Coronary artery (tissue), 2 donors: ENCODE data around the gene PPP6R1.

ENCODE experiments used
- DNase-seq: peaks from one replicate; pipeline ENCODE4 v3.0.0-alpha.2; 2017; ENCODE audit warnings: low spot score
- H3K27ac ChIP-seq, 2 donors: fragments of 200-600 bp; sonication (generic); one replicate each; pipeline ENCODE4 v1.5.1; 2016 to 2019
- H3K4me3 ChIP-seq: fragments of 200-600 bp; sonication (generic); 2 replicates; pipeline ENCODE4 v1.5.1; 2016; ENCODE audit warnings: mild to moderate bottlenecking, moderate library complexity
- CTCF ChIP-seq: fragments of 200-600 bp; sonication (generic); IDR thresholded peaks from one replicate; pipeline ENCODE4 v1.5.1; 2019; ENCODE audit warnings: antibody characterized with exemption

Gene PPP6R1

GRCh38 chr19:55252760-55253663 is 5.8 kb downstream of the PPP6R1 start:
- H3K4me3 ChIP-seq = no peak overlapping the region
- no peak for TF ChIP-seq CTCF
- no peak for DNase-seq
- H3K27ac ChIP-seq = peak overlapping the region in 1 of 2 donors; percentile 7

GRCh38 chr19:55251341-55252081 is 7.3 kb downstream of the PPP6R1 start:
- no peak overlapping the region for H3K4me3 ChIP-seq
- no peak for DNase-seq
- H3K27ac ChIP-seq = peak overlapping the region in 1 of 2 donors; percentile 31
- TF ChIP-seq CTCF = no peak

- H3K27ac ChIP-seq = no peak overlapping the region
- DNase-seq = no peak
- no peak for TF ChIP-seq CTCF
- no peak overlapping the region for H3K4me3 ChIP-seq
Measured at GRCh38 chr19:55250262-55251036, 8.4 kb downstream of the PPP6R1 start.

- TF ChIP-seq CTCF = no peak
- no peak for DNase-seq
- H3K27ac ChIP-seq = no peak overlapping the region
Measured at GRCh38 chr19:55249841-55250240, 9.0 kb downstream of the PPP6R1 start.

GRCh38 chr19:55248704-55249103 is 10.1 kb downstream of the PPP6R1 start:
- no peak for DNase-seq
- Histone ChIP-seq H3K4me3 (no peak overlapping the region), H3K27ac (no peak overlapping the region)
- no peak for TF ChIP-seq CTCF

More at GRCh38 chr19:55249841-55250240, 9.0 kb downstream of the PPP6R1 start:
- no peak overlapping the region for H3K4me3 ChIP-seq

GRCh38 chr19:55248166-55248675 is 10.6 kb downstream of the PPP6R1 start:
- DNase-seq = no peak
- Histone ChIP-seq H3K4me3 (no peak overlapping the region), H3K27ac (peak overlapping the region in 1 of 2 donors; percentile 3)
- TF ChIP-seq CTCF = no peak
